Breast epithelium (tissue), 3 donors: ENCODE results near the gene PEX13.

Experiments
- CTCF ChIP-seq, 3 donors: fragments of 450-650 bp; IDR thresholded peaks; one replicate each; pipeline ENCODE4 v1.5.1; 2016 to 2017; ENCODE audit warnings: antibody characterized with exemption in 3 of 3, mild to moderate bottlenecking in 3 of 3, moderate library complexity in 3 of 3
- POLR2A ChIP-seq: fragments of 450-650 bp; IDR thresholded peaks from one replicate; pipeline ENCODE4 v1.6.1; 2016; ENCODE audit warnings: antibody characterized with exemption, mild to moderate bottlenecking, moderate library complexity
- POLR2AphosphoS5 ChIP-seq, 3 donors: sonication (generic); formaldehyde crosslinking; IDR thresholded peaks; one replicate each; pipeline ENCODE4 v1.6.1; 2017; ENCODE audit warnings: antibody characterized with exemption in 3 of 3

GRCh38 chr2:60979231-60979630 lies 38.3 kb upstream of the PEX13 start:
- TF ChIP-seq POLR2A (no peak), CTCF (IDR thresholded peaks at IDR 0.05) (no peak), POLR2AphosphoS5 (IDR thresholded peaks at IDR 0.05) (no peak)
